Testis (tissue), 3 donors: ENCODE measurements around the gene FBXW4. TPM values are rescaled to one million over a fixed set of nuclear protein-coding genes. Genes with fewer than 3 reads are reported as not detected.

Source experiments
- DNase-seq: peaks from one replicate; pipeline ENCODE4 v3.0.0-alpha.2; 2019
- H3K27ac ChIP-seq, 2 donors: fragments of 200-600 bp; sonication (generic); one replicate each; pipeline ENCODE4 v1.5.1; 2019
- H3K27me3 ChIP-seq: fragments of 200-600 bp; sonication (generic); one replicate; pipeline ENCODE4 v1.5.1; 2019
- H3K36me3 ChIP-seq: fragments of 200-600 bp; sonication (generic); one replicate; pipeline ENCODE4 v1.5.1; 2017; ENCODE audit warnings: low read depth; ENCODE audit errors: missing control alignments
- H3K4me1 ChIP-seq: fragments of 200-600 bp; sonication (generic); one replicate; pipeline ENCODE4 v1.5.1; 2019
- H3K4me3 ChIP-seq, 2 donors: fragments of 200-600 bp; sonication (generic); one replicate each; pipeline ENCODE4 v1.5.1; 2017 to 2019
- H3K9me3 ChIP-seq: fragments of 200-600 bp; sonication (generic); one replicate; pipeline ENCODE4 v1.5.1; 2017
- POLR2A ChIP-seq: fragments of 450-650 bp; IDR thresholded peaks from one replicate; pipeline ENCODE4 v1.6.1; 2017; ENCODE audit warnings: antibody characterized with exemption, mild to moderate bottlenecking, moderate library complexity
- WGBS, 2 donors: methylation state at CpG; one replicate each; pipeline ENCODE4 v1.1.5; 2018; 5-methylcytosine and 5-hydroxymethylcytosine counted together
- intact Hi-C: fragments of 100-400 bp; cut with DNase I; formaldehyde crosslinking; loops from one replicate; pipeline ENCODE4 v1.15.1; 2023; ENCODE audit warnings: low total_unique reads
- polyA plus RNA-seq: library from polyadenylated mRNA; stranded (reverse); fragments of 350-450 nt; fragmentation: Illumina TruSeq; extraction: RNeasy Lipid Tissue Mini Kit (QIAGEN cat#74804); gene quantifications from one replicate; pipeline ENCODE4 v1.2.3, GENCODE V29; 2014; ENCODE audit warnings: low read depth, low replicate concordance; ENCODE audit not compliant: insufficient read depth
- total RNA-seq, 2 donors: library from RNA; depleted of rRNA; stranded (reverse); fragments of >200 nt; gene quantifications; one replicate each; pipeline ENCODE4 v1.2.3, GENCODE V29; 2016
- TF ChIP-seq, protein P1 (sequence below), 3 experiments: fragments of 450-650 bp in 2 of 3; fragments of 200-600 bp in 1 of 3; sonication (generic) in 1 of 3; IDR thresholded peaks; one replicate each; pipeline ENCODE4 v1.5.1; 2016 to 2019; ENCODE audit warnings: antibody characterized with exemption in 3 of 3, mild to moderate bottlenecking in 2 of 3, moderate library complexity in 1 of 3

Gene FBXW4
- total and polyA plus RNA-seq, 3 donors from 2014 or later = 49.0 to 76.1 (median 62.5) TPM

GRCh38 chr10:101675115-101675514 lies 19.9 kb downstream of the FBXW4 start:
- Histone ChIP-seq H3K27me3 (no peaks in the 10 kb centered on the region), H3K9me3 (no peaks in the 10 kb centered on the region), H3K27ac (no peak overlapping the region), H3K4me3 (no peak overlapping the region), H3K36me3 (no peaks in the 10 kb centered on the region), H3K4me1 (no peaks in the 10 kb centered on the region)
- 92 to 97% methylated on average over 2 of the region's 2 CpGs for WGBS, 2 donors
- TF ChIP-seq POLR2A = no peak
- TF ChIP-seq, protein P1, sequence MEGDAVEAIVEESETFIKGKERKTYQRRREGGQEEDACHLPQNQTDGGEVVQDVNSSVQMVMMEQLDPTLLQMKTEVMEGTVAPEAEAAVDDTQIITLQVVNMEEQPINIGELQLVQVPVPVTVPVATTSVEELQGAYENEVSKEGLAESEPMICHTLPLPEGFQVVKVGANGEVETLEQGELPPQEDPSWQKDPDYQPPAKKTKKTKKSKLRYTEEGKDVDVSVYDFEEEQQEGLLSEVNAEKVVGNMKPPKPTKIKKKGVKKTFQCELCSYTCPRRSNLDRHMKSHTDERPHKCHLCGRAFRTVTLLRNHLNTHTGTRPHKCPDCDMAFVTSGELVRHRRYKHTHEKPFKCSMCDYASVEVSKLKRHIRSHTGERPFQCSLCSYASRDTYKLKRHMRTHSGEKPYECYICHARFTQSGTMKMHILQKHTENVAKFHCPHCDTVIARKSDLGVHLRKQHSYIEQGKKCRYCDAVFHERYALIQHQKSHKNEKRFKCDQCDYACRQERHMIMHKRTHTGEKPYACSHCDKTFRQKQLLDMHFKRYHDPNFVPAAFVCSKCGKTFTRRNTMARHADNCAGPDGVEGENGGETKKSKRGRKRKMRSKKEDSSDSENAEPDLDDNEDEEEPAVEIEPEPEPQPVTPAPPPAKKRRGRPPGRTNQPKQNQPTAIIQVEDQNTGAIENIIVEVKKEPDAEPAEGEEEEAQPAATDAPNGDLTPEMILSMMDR (IDR thresholded peaks at IDR 0.05) = no peak
- no peak for DNase-seq
- intact Hi-C loops = no loop called here

- 75% methylated on average over 6 of the region's 6 CpGs for WGBS, 2 donors
- H3K27me3 ChIP-seq = no peaks in the 10 kb centered on the region
- H3K27ac ChIP-seq = no peak overlapping the region
- H3K36me3 ChIP-seq = no peaks in the 10 kb centered on the region
- H3K4me3 ChIP-seq = no peak overlapping the region
- DNase-seq = no peak
- no peaks in the 10 kb centered on the region for H3K9me3 ChIP-seq
- intact Hi-C loops = no loop called here
- H3K4me1 ChIP-seq = no peaks in the 10 kb centered on the region
- TF ChIP-seq POLR2A = no peak
- TF ChIP-seq, protein P1 (IDR thresholded peaks at IDR 0.05) = no peak
Measured at GRCh38 chr10:101672536-101672935, 22.4 kb downstream of the FBXW4 start.

GRCh38 chr10:101671453-101671852 lies 23.5 kb downstream of the FBXW4 start:
- no peak for DNase-seq
- TF ChIP-seq POLR2A = no peak
- TF ChIP-seq, protein P1 (IDR thresholded peaks at IDR 0.05) = no peak
- Histone ChIP-seq H3K36me3 (no peaks in the 10 kb centered on the region), H3K4me1 (no peaks in the 10 kb centered on the region), H3K27ac (no peak overlapping the region), H3K9me3 (no peaks in the 10 kb centered on the region), H3K27me3 (no peaks in the 10 kb centered on the region), H3K4me3 (no peak overlapping the region)
- intact Hi-C loops = no loop called here
- WGBS, 2 donors = 93 to 97% methylated on average over 1 of the region's 1 CpG

DNA sequence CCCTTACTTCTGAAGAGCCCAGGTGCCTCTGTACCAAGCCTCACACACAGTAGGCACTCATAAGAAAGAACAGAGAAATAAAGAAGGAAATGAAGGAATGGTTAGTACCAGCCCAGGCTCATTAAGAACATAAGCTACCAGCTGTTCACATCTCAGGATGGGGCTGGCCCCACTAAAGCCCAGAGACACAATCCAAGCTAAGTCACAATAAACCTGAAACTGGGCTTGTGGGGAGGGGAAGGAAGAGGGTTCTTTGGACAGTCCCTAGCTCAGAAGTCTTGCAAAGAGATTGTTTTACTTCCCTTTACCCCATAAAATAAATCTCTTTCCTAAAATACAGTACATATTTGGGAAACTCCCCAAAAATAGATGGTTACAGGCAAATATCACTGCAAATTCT lies 24.3 kb downstream of the FBXW4 start:
- Histone ChIP-seq H3K9me3 (no peaks in the 10 kb centered on the region), H3K4me3 (no peak overlapping the region), H3K27ac (no peak overlapping the region), H3K4me1 (no peaks in the 10 kb centered on the region), H3K36me3 (no peaks in the 10 kb centered on the region), H3K27me3 (no peaks in the 10 kb centered on the region)
- intact Hi-C loops = no loop called here
- no peak for DNase-seq
- TF ChIP-seq, protein P1 (IDR thresholded peaks at IDR 0.05) = no peak
- TF ChIP-seq POLR2A = no peak

GRCh38 chr10:101669181-101669580 lies 25.8 kb downstream of the FBXW4 start:
- no peaks in the 10 kb centered on the region for H3K27me3 ChIP-seq
- DNase-seq = no peak
- no peaks in the 10 kb centered on the region for H3K4me1 ChIP-seq
- H3K9me3 ChIP-seq = no peaks in the 10 kb centered on the region
- intact Hi-C loops = no loop called here
- TF ChIP-seq, protein P1 (IDR thresholded peaks at IDR 0.05) = no peak
- no peak for TF ChIP-seq POLR2A
- 76 to 95% methylated on average over 2 of the region's 2 CpGs for WGBS, 2 donors
- H3K36me3 ChIP-seq = no peaks in the 10 kb centered on the region
- no peak overlapping the region for H3K4me3 ChIP-seq
- no peak overlapping the region for H3K27ac ChIP-seq
